Prostate gland (tissue), 2 donors: Measurements from ENCODE around the gene TNIP2. TPM values are rescaled to one million over a fixed set of nuclear protein-coding genes. Genes with fewer than 3 reads are reported as not detected.

ENCODE experiments used
- DNase-seq: peaks from one replicate; pipeline ENCODE4 v3.0.0-alpha.2; 2019; ENCODE audit warnings: low spot score
- H3K27ac ChIP-seq, 2 donors: fragments of 200-600 bp; sonication (generic); 2 replicates each; pipeline ENCODE4 v1.5.1; 2017 to 2019
- H3K27me3 ChIP-seq: fragments of 200-600 bp; sonication (generic); replicated peaks from 2 replicates; pipeline ENCODE4 v1.5.1; 2019; ENCODE audit not compliant: insufficient read depth
- H3K36me3 ChIP-seq, 2 donors: fragments of 200-600 bp; sonication (generic); 1 replicate in 1 of 2; 2 replicates in 1 of 2; pipeline versions ENCODE4 v1.5.1 to v1.8.1; 2017 to 2019
- H3K4me1 ChIP-seq: fragments of 200-600 bp; sonication (generic); replicated peaks from 2 replicates; pipeline ENCODE4 v1.5.1; 2019
- H3K4me3 ChIP-seq, 2 donors: fragments of 200-600 bp; sonication (generic); 2 replicates each; pipeline ENCODE4 v1.5.1; 2017 to 2019
- H3K9me3 ChIP-seq: fragments of 200-600 bp; sonication (generic); 2 replicates; pipeline ENCODE4 v1.5.1; 2017
- POLR2A ChIP-seq: fragments of 450-650 bp; IDR thresholded peaks from one replicate; pipeline ENCODE4 v1.6.1; 2016; ENCODE audit warnings: antibody characterized with exemption, mild to moderate bottlenecking
- POLR2AphosphoS5 ChIP-seq: sonication (generic); formaldehyde crosslinking; IDR thresholded peaks from one replicate; pipeline ENCODE4 v1.6.1; 2017; ENCODE audit warnings: antibody characterized with exemption
- WGBS: methylation state at CpG from one replicate; pipeline ENCODE4 v1.1.5; 2018; 5-methylcytosine and 5-hydroxymethylcytosine counted together
- intact Hi-C: fragments of 100-400 bp; cut with DNase I; formaldehyde crosslinking; loops from one replicate; pipeline ENCODE4 v1.14.2; 2022
- total RNA-seq, 2 donors: library from RNA; depleted of rRNA; stranded (reverse); fragments of >200 nt; gene quantifications; one replicate each; pipeline ENCODE4 v1.1.0, GENCODE V29; 2016
- TF ChIP-seq, protein P1 (sequence below), 4 experiments: fragments of 200-600 bp in 2 of 4; fragments of 450-650 bp in 2 of 4; sonication (generic) in 2 of 4; IDR thresholded peaks; 1 replicate in 3 of 4; 2 replicates in 1 of 4; pipeline ENCODE4 v1.5.1; 2016 to 2019; ENCODE audit warnings: antibody characterized with exemption in 4 of 4, mild to moderate bottlenecking in 2 of 4, moderate library complexity in 2 of 4

Gene TNIP2
- total RNA-seq, 2 donors from 2014 or later = 54.8 to 94.0 TPM

DNA sequence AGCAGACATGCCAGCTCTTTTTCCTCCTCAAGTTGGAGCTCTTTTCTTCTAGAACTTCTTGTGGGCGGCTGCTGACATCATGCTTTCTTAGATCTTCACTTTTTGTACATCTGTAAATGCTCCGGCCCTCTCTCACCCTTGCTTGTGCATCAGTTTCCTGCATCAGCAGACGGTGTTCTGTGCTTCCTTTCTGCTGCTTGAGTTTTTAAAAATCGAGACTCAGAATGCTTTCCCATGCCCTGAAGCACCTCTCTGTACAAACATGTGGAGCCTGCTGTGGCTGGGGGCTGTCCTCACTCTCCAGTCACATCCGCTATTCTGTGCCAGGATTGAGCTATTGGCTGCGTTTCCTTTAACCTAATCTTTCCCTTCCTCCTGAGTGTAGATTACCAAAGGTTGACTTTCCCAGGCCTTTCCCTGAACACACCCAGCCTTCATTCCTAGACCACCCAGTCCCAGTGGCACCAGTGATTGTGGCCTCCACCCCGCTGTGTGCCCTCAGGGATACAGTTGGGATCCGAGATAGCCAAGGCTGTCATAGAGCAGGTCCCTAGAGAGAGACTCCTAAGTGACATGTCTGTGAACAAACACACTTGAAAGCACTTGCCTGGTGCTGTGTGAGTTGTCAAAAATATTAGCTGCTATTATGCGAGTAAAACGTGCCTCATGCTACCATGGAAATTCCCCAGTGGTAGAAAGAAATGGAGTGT is 41.9 kb downstream of the TNIP2 start:
- TF ChIP-seq, protein P1, sequence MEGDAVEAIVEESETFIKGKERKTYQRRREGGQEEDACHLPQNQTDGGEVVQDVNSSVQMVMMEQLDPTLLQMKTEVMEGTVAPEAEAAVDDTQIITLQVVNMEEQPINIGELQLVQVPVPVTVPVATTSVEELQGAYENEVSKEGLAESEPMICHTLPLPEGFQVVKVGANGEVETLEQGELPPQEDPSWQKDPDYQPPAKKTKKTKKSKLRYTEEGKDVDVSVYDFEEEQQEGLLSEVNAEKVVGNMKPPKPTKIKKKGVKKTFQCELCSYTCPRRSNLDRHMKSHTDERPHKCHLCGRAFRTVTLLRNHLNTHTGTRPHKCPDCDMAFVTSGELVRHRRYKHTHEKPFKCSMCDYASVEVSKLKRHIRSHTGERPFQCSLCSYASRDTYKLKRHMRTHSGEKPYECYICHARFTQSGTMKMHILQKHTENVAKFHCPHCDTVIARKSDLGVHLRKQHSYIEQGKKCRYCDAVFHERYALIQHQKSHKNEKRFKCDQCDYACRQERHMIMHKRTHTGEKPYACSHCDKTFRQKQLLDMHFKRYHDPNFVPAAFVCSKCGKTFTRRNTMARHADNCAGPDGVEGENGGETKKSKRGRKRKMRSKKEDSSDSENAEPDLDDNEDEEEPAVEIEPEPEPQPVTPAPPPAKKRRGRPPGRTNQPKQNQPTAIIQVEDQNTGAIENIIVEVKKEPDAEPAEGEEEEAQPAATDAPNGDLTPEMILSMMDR (IDR thresholded peaks at IDR 0.05) = no peak
- TF ChIP-seq POLR2AphosphoS5 = no peak
- no peak for TF ChIP-seq POLR2A
- Histone ChIP-seq H3K4me3 (no peak overlapping the region), H3K9me3 (no peaks in the 10 kb centered on the region), H3K36me3 (no peaks in the 10 kb centered on the region), H3K4me1 (no peaks in the 10 kb centered on the region), H3K27ac (peak overlapping the region in 1 of 2 donors; percentile 3), H3K27me3 (no peaks in the 10 kb centered on the region)
- DNase-seq = no peak
- intact Hi-C loops = no loop called here
- 51% methylated on average over 10 of the region's 10 CpGs for WGBS

DNA sequence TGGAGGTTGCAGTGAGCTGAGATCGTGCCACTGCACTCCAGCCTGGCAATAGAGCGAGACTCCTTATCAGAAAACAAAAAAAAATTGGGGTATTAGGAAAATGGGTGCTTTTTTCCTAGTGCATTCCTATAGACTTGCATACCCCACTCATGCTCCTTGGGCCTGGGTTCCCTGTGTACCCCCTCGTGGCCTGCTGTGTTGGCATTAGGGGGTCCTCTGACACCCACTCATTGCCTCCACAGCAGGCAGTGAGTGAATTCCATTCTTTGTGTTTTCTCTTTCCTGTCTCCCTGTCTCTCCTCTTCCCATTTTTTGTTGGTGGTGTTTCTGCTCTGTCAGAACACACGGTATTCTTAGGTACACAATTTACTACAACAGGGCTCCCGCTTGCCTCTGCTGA is 42.8 kb downstream of the TNIP2 start:
- TF ChIP-seq POLR2AphosphoS5 (no peak), POLR2A (no peak)
- TF ChIP-seq, protein P1 (IDR thresholded peaks at IDR 0.05) = no peak
- no peaks in the 10 kb centered on the region for H3K36me3 ChIP-seq
- WGBS = 93% methylated on average over 5 of the region's 5 CpGs
- H3K4me1 ChIP-seq = no peaks in the 10 kb centered on the region
- no peak for DNase-seq
- H3K9me3 ChIP-seq = no peaks in the 10 kb centered on the region
- intact Hi-C loops = no loop called here
- no peak overlapping the region for H3K4me3 ChIP-seq
- peak overlapping the region in 1 of 2 donors; percentile 3 for H3K27ac ChIP-seq
- no peaks in the 10 kb centered on the region for H3K27me3 ChIP-seq

DNA sequence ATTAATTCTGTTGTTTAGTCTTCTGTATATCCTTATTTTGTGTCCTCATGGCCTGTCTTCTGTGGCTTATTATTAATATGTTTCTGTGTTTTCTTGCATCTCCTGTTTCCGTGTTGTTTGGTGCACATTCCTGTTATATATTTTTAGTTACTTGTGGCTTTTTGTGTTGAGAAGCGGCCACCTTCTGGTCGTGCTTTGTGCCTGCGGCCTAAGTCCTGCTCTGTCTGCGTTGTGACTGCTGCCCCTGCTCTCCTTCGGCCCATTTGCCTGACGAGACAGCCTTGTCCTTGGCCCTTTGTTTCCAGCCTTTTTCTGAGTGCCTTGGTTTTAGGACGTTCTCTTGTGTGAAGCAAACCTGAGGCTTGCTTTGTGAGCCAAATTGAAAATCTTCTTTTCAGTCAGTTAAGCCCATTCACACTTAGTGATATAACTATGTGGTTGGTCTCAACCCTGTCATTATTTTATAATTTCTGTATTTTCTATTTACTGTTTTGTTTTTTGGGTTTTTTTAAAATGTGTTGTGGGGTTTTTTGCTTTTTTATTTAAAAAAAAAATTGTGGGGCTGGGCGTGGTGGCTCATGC is 43.8 kb downstream of the TNIP2 start:
- intact Hi-C loops = no loop called here
- no peaks in the 10 kb centered on the region for H3K36me3 ChIP-seq
- no peak for DNase-seq

DNA sequence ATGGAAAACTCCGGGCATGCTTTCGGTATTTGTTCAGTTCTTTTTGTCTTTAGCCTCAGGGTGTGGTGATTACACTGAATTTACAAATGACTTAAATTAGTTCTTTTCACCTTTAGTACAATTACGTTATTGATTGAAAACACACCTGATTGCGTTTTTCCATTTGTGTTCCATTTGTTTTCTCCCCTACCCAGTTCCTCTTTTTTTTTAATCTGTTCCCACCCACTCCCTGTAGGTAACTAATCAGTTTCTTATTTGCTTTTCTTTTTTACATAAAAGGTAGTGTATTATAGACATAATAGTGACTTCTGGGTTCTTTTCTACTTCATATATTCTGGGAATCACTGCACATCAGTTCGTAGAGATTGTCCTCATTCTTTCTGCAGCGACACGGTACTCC is 53.4 kb downstream of the TNIP2 start:
- no peak overlapping the region for H3K27ac ChIP-seq
- WGBS = 88% methylated on average over 7 of the region's 7 CpGs
- intact Hi-C loops = no loop called here
- no peak overlapping the region for H3K4me3 ChIP-seq
- no peaks in the 10 kb centered on the region for H3K4me1 ChIP-seq
- H3K9me3 ChIP-seq = no peaks in the 10 kb centered on the region
- TF ChIP-seq, protein P1 (IDR thresholded peaks at IDR 0.05) = no peak
- TF ChIP-seq POLR2A = no peak
- no peak for TF ChIP-seq POLR2AphosphoS5
- DNase-seq = no peak
- H3K27me3 ChIP-seq = no peaks in the 10 kb centered on the region
- peaks cover 13 to 16% of the 10 kb centered on the region in 2 donors for H3K36me3 ChIP-seq

More for the DNA sequence above, 43.8 kb downstream of the TNIP2 start:
- H3K4me3 ChIP-seq = no peak overlapping the region
- TF ChIP-seq POLR2AphosphoS5 (no peak), POLR2A (no peak)
- TF ChIP-seq, protein P1 (IDR thresholded peaks at IDR 0.05) = no peak
- no peaks in the 10 kb centered on the region for H3K27me3 ChIP-seq
- H3K9me3 ChIP-seq = no peaks in the 10 kb centered on the region
- H3K4me1 ChIP-seq = no peaks in the 10 kb centered on the region
- no peak overlapping the region for H3K27ac ChIP-seq
- 89% methylated on average over 9 of the region's 9 CpGs for WGBS

DNA sequence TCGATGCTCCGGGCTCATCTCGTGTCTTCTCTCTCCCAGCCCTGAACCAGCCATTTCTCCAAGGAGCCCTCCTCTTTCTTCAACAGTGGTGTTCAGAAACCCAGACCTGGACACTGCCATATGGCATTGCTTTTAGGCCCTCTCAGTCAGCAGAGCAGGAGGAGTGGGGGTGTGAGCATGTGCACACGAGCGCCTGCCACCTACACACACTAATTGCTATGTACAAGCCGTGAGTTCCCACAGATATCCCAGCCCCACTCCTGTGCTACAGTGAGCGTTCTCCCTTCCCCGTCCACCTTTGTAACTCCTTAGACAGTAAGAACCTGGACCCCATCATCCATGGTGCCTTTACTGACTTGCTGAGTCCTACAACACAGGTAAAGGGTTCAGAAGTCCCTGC is 53.8 kb downstream of the TNIP2 start:
- intact Hi-C loops = no loop called here
- WGBS = 98% methylated on average over 8 of the region's 8 CpGs
- DNase-seq = no peak
- Histone ChIP-seq H3K4me1 (no peaks in the 10 kb centered on the region), H3K27ac (no peak overlapping the region), H3K4me3 (no peak overlapping the region), H3K9me3 (no peaks in the 10 kb centered on the region), H3K36me3 (peaks cover 16 to 17% of the 10 kb centered on the region in 2 donors), H3K27me3 (no peaks in the 10 kb centered on the region)
- TF ChIP-seq, protein P1 (IDR thresholded peaks at IDR 0.05) = no peak
- TF ChIP-seq POLR2AphosphoS5 (no peak), POLR2A (no peak)
